ENCODE measurements around the gene LAMTOR2. TPM values are rescaled to one million over a fixed set of nuclear protein-coding genes. Genes with fewer than 3 reads are reported as not detected.

The LAMTOR2 gene
- total RNA-seq, 1 donor from 2014 or later, result 60.1 TPM

GRCh38 chr1:156102633-156103511 lies 48.3 kb downstream of the LAMTOR2 start:
- DNase-seq (ENCODE audit: low read depth) (peak; percentile 46), FAIRE-seq (no peak)
- H3K27me3 Mint-ChIP-seq (ENCODE audit: low read depth, unreplicated experiment), result no peaks in the 10 kb centered on the region
- H3K36me3 Mint-ChIP-seq (ENCODE audit: low read depth, unreplicated experiment), result peaks cover 16% of the 10 kb centered on the region
- TF ChIP-seq EZH2 (IDR thresholded peaks at IDR 0.05; ENCODE audit: insufficient read depth, low read length) (no peak), CTCF (IDR thresholded peaks at IDR 0.05; ENCODE audit: insufficient read depth, low read depth, low read length) (no peak)
- Histone ChIP-seq H3K9ac (ENCODE audit: low read length) (peak overlapping the region; percentile 90), H4K20me1 (ENCODE audit: insufficient read depth, low read length) (no peaks in the 10 kb centered on the region), H2AFZ (ENCODE audit: low read depth, low read length) (no peak overlapping the region), H3K4me3 (ENCODE audit: insufficient read depth, low read depth, low read length) (no peak overlapping the region), H3K27ac (ENCODE audit: low read depth, low read length) (peak overlapping the region; percentile 88), H3K9me3 (ENCODE audit: insufficient read depth, low read depth, low read length) (no peaks in the 10 kb centered on the region), H3K27me3 (ENCODE audit: insufficient read depth, low read length) (no peaks in the 10 kb centered on the region), H3K79me2 (ENCODE audit: insufficient read depth, low read length) (peaks cover 28% of the 10 kb centered on the region), H3K4me1 (ENCODE audit: insufficient read depth, low read length) (peaks cover 54% of the 10 kb centered on the region), H3K36me3 (ENCODE audit: insufficient read depth, low read length) (no peaks in the 10 kb centered on the region), H3K4me2 (ENCODE audit: low read length) (peak overlapping the region; percentile 62)
- no peaks in the 10 kb centered on the region for H3K9me3 Mint-ChIP-seq (ENCODE audit: unreplicated experiment)
- no peak overlapping the region for H3K4me3 Mint-ChIP-seq (ENCODE audit: unreplicated experiment)
- peak overlapping the region; percentile 66 for H3K27ac Mint-ChIP-seq (ENCODE audit: unreplicated experiment)
- peaks cover 54% of the 10 kb centered on the region for H3K4me1 Mint-ChIP-seq (ENCODE audit: low read depth, unreplicated experiment)

- H3K27me3 Mint-ChIP-seq (ENCODE audit: low read depth, unreplicated experiment), result no peaks in the 10 kb centered on the region
- no peak overlapping the region for H3K4me3 ChIP-seq (ENCODE audit: insufficient read depth, low read depth, low read length)
- H3K9me3 Mint-ChIP-seq (ENCODE audit: unreplicated experiment), result no peaks in the 10 kb centered on the region
- H3K79me2 ChIP-seq (ENCODE audit: insufficient read depth, low read length), result peaks cover 24% of the 10 kb centered on the region
- H3K4me1 ChIP-seq (ENCODE audit: insufficient read depth, low read length), result peaks cover 54% of the 10 kb centered on the region
- H3K4me2 ChIP-seq (ENCODE audit: low read length), result peak overlapping the region; percentile 62
- peak overlapping the region; percentile 90 for H3K9ac ChIP-seq (ENCODE audit: low read length)
- no peak overlapping the region for H3K4me3 Mint-ChIP-seq (ENCODE audit: unreplicated experiment)
- no peaks in the 10 kb centered on the region for H3K27me3 ChIP-seq (ENCODE audit: insufficient read depth, low read length)
- peak overlapping the region; percentile 84 for H3K27ac Mint-ChIP-seq (ENCODE audit: unreplicated experiment)
- H3K4me1 Mint-ChIP-seq (ENCODE audit: low read depth, unreplicated experiment), result peaks cover 54% of the 10 kb centered on the region
- H3K36me3 Mint-ChIP-seq (ENCODE audit: low read depth, unreplicated experiment), result peaks cover 13% of the 10 kb centered on the region
- no peak overlapping the region for H2AFZ ChIP-seq (ENCODE audit: low read depth, low read length)
- H3K27ac ChIP-seq (ENCODE audit: low read depth, low read length), result peak overlapping the region; percentile 88
- H4K20me1 ChIP-seq (ENCODE audit: insufficient read depth, low read length), result no peaks in the 10 kb centered on the region
- FAIRE-seq, result no peak
- TF ChIP-seq CTCF (IDR thresholded peaks at IDR 0.05; ENCODE audit: insufficient read depth, low read depth, low read length), result no peak
- TF ChIP-seq EZH2 (IDR thresholded peaks at IDR 0.05; ENCODE audit: insufficient read depth, low read length), result no peak
- DNase-seq (ENCODE audit: low read depth), result no peak
- H3K36me3 ChIP-seq (ENCODE audit: insufficient read depth, low read length), result no peaks in the 10 kb centered on the region
- H3K9me3 ChIP-seq (ENCODE audit: insufficient read depth, low read depth, low read length), result no peaks in the 10 kb centered on the region
These were observed 49.0 kb downstream of the LAMTOR2 start for GRCh38 chr1:156103521-156103947.
